Duodenal mucosa (tissue), 2 donors: Measurements from ENCODE around the gene IL27RA.
"Not testable (repeated sequence)": the region's sequence is repeated elsewhere in the genome, so short reads cannot be mapped to it uniquely, and the experiment has no call there.

Source experiments
- H3K27ac ChIP-seq: one replicate; pipeline ENCODE4 v1.7.0; 2013; ENCODE audit warnings: low read depth, low read length
- H3K27me3 ChIP-seq, 2 donors: one replicate each; pipeline ENCODE4 v1.7.0; 2013; ENCODE audit warnings: low read length in 2 of 2, control low read depth in 1 of 2; ENCODE audit not compliant: insufficient read depth in 2 of 2, control insufficient read depth in 1 of 2
- H3K36me3 ChIP-seq, 2 donors: one replicate each; pipeline ENCODE4 v1.7.0; 2013; ENCODE audit warnings: low read length in 2 of 2, control low read depth in 1 of 2; ENCODE audit not compliant: insufficient read depth in 2 of 2, control insufficient read depth in 1 of 2
- H3K4me1 ChIP-seq, 2 donors: one replicate each; pipeline ENCODE4 v1.7.0; 2013; ENCODE audit warnings: low read length in 2 of 2, control low read depth in 1 of 2; ENCODE audit not compliant: insufficient read depth in 2 of 2, control insufficient read depth in 1 of 2
- H3K4me3 ChIP-seq, 2 donors: one replicate each; pipeline ENCODE4 v1.7.0; 2013; ENCODE audit warnings: low read length in 2 of 2, low read depth in 1 of 2
- H3K9ac ChIP-seq, 2 donors: one replicate each; pipeline ENCODE4 v1.7.0; 2013; ENCODE audit warnings: low read length in 2 of 2, low read depth in 1 of 2
- H3K9me3 ChIP-seq, 2 donors: one replicate each; pipeline ENCODE4 v1.7.0; 2013; ENCODE audit warnings: low read length in 2 of 2, control low read depth in 1 of 2; ENCODE audit not compliant: control insufficient read depth in 1 of 2

Gene IL27RA

GRCh38 chr19:14012378-14012915 lies 19.1 kb upstream of the IL27RA start:
- Histone ChIP-seq H3K36me3 (no peaks in the 10 kb centered on the region), H3K9ac (no peak overlapping the region), H3K27me3 (no peaks in the 10 kb centered on the region), H3K4me1 (peaks cover 5% of the 10 kb centered on the region in 2 donors), H3K4me3 (no peak overlapping the region), H3K9me3 (no peaks in the 10 kb centered on the region), H3K27ac (no peak overlapping the region)

- Histone ChIP-seq H3K36me3 (no peaks in the 10 kb centered on the region), H3K27me3 (no peaks in the 10 kb centered on the region), H3K9ac (no peak overlapping the region), H3K4me1 (peaks cover 5% of the 10 kb centered on the region in 2 donors), H3K27ac (no peak overlapping the region), H3K9me3 (no peaks in the 10 kb centered on the region), H3K4me3 (no peak overlapping the region)
Observed at GRCh38 chr19:14015524-14016035, 16.0 kb upstream of the IL27RA start.

GRCh38 chr19:14019100-14019499 lies 12.5 kb upstream of the IL27RA start:
- no peak overlapping the region for H3K9ac ChIP-seq
- H3K9me3 ChIP-seq = no peaks in the 10 kb centered on the region

GRCh38 chr19:14019739-14020138 lies 11.8 kb upstream of the IL27RA start:
- not testable (repeated sequence) for H3K4me3 ChIP-seq, H3K27ac ChIP-seq, H3K36me3 ChIP-seq, H3K9me3 ChIP-seq, H3K9ac ChIP-seq, H3K4me1 ChIP-seq, H3K27me3 ChIP-seq

More at GRCh38 chr19:14019100-14019499, 12.5 kb upstream of the IL27RA start:
- H3K36me3 ChIP-seq = no peaks in the 10 kb centered on the region
- H3K27me3 ChIP-seq = no peaks in the 10 kb centered on the region
- no peak overlapping the region for H3K4me3 ChIP-seq
- H3K4me1 ChIP-seq = peaks cover 5% of the 10 kb centered on the region in 2 donors
- H3K27ac ChIP-seq = no peak overlapping the region

GRCh38 chr19:14021474-14021873 lies 10.1 kb upstream of the IL27RA start:
- Histone ChIP-seq H3K4me3 (no peak overlapping the region), H3K27me3 (no peaks in the 10 kb centered on the region), H3K27ac (no peak overlapping the region), H3K9me3 (no peaks in the 10 kb centered on the region), H3K4me1 (no peaks in the 10 kb centered on the region), H3K9ac (no peak overlapping the region), H3K36me3 (no peaks in the 10 kb centered on the region)

- Histone ChIP-seq H3K36me3 (no peaks in the 10 kb centered on the region), H3K27ac (no peak overlapping the region), H3K9ac (no peak overlapping the region), H3K9me3 (no peaks in the 10 kb centered on the region), H3K4me1 (no peaks in the 10 kb centered on the region), H3K4me3 (no peak overlapping the region), H3K27me3 (no peaks in the 10 kb centered on the region)
Observed at GRCh38 chr19:14022469-14022868, 9.1 kb upstream of the IL27RA start.

- H3K9me3 ChIP-seq = no peaks in the 10 kb centered on the region
- H3K36me3 ChIP-seq = no peaks in the 10 kb centered on the region
- no peak overlapping the region for H3K27ac ChIP-seq
- H3K4me1 ChIP-seq = no peaks in the 10 kb centered on the region
- H3K4me3 ChIP-seq = no peak overlapping the region
- H3K9ac ChIP-seq = no peak overlapping the region
- H3K27me3 ChIP-seq = no peaks in the 10 kb centered on the region
Observed at GRCh38 chr19:14023404-14024235, 7.9 kb upstream of the IL27RA start.

- not testable (repeated sequence) for H3K27ac ChIP-seq, H3K9me3 ChIP-seq, H3K4me3 ChIP-seq, H3K36me3 ChIP-seq, H3K9ac ChIP-seq, H3K27me3 ChIP-seq, H3K4me1 ChIP-seq
Observed at GRCh38 chr19:14026652-14027192, 4.8 kb upstream of the IL27RA start.

- Histone ChIP-seq H3K27me3 (no peaks in the 10 kb centered on the region), H3K9ac (no peak within 1 kb of the TSS), H3K4me1 (no peaks in the 10 kb centered on the region), H3K4me3 (no peak within 1 kb of the TSS), H3K9me3 (no peaks in the 10 kb centered on the region), H3K36me3 (no peaks in the 10 kb centered on the region), H3K27ac (no peak within 1 kb of the TSS)
Observed at GRCh38 chr19:14027856-14028450, 3.6 kb upstream of the IL27RA start, which contains the start of gene RLN3. RLN3 (plus strand) TSS chr19:14028148; CDS start chr19:14028205, 57 bp downstream.

GRCh38 chr19:14028901-14029300 lies 2.7 kb upstream of the IL27RA start:
- no peaks in the 10 kb centered on the region for H3K4me1 ChIP-seq
- H3K4me3 ChIP-seq = no peak overlapping the region
- no peak overlapping the region for H3K27ac ChIP-seq
- no peak overlapping the region for H3K9ac ChIP-seq
- no peaks in the 10 kb centered on the region for H3K9me3 ChIP-seq
- H3K27me3 ChIP-seq = no peaks in the 10 kb centered on the region
- no peaks in the 10 kb centered on the region for H3K36me3 ChIP-seq
